ENCODE measurements around the gene PSAP. TPM values are rescaled to one million over a fixed set of nuclear protein-coding genes. Genes with fewer than 3 reads are reported as not detected.
A peak's percentile ranks its signal among the peaks of the same experiment; 100 is the strongest.

Gene PSAP
- total RNA-seq, 2 experiments from 2014 or later = 94.2 to 101 TPM

DNA sequence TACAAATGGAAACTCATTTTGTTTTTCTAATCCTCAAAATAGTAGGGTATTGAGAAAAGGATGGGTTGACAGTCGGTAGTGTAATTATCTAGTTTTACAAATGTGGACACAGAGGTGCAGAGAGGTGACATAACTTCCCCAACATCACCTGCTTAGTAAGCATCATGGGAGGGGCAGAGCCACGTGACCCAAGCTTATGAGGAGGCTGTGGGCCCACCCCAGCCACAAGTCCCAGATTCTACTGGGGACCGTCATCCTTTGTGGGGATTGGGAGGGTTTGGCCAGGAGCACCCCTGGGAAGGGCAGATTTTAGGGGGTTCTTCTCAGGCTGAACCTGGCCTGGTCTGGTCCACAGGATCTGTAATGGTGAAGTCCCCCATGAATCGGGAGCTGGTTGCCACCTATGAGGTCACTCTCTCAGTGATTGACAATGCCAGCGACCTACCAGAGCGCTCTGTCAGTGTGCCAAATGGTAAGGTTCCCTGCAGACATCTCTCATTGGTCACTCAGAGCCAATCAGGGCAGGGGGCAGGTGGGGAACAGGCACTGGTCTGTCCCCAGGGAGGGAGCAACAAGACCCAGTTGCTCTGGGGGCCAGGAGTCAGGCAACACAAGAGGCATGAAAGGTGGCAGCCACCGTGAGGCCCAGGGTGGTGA is 54.2 kb downstream of the PSAP start:
- peak; percentile 52 for ATAC-seq
- TF ChIP-seq, protein P1, sequence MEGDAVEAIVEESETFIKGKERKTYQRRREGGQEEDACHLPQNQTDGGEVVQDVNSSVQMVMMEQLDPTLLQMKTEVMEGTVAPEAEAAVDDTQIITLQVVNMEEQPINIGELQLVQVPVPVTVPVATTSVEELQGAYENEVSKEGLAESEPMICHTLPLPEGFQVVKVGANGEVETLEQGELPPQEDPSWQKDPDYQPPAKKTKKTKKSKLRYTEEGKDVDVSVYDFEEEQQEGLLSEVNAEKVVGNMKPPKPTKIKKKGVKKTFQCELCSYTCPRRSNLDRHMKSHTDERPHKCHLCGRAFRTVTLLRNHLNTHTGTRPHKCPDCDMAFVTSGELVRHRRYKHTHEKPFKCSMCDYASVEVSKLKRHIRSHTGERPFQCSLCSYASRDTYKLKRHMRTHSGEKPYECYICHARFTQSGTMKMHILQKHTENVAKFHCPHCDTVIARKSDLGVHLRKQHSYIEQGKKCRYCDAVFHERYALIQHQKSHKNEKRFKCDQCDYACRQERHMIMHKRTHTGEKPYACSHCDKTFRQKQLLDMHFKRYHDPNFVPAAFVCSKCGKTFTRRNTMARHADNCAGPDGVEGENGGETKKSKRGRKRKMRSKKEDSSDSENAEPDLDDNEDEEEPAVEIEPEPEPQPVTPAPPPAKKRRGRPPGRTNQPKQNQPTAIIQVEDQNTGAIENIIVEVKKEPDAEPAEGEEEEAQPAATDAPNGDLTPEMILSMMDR (IDR thresholded peaks at IDR 0.05) = no peak
- Mint-ChIP-seq H3K27ac (peak overlapping the region; percentile 61), H3K36me3 (ENCODE audit: low read depth) (no peaks in the 10 kb centered on the region), H3K27me3 (no peaks in the 10 kb centered on the region), H3K4me1 (ENCODE audit: low read depth) (peaks cover 21% of the 10 kb centered on the region), H3K9me3 (no peaks in the 10 kb centered on the region), H3K4me3 (no peak overlapping the region)
- ChIA-PET POLR2A (interaction anchor here (0.9 to 1.6 kb wide), 5 partner anchors 8 to 96 kb away, joined by 3 to 5 read pairs (median 3); partner anchors contain the start of gene VSIR), CTCF (interaction anchor here (0.6 kb wide), 1 partner anchor 229 kb away, joined by 3 read pairs; no protein-coding TSS in a partner anchor)
- intact Hi-C loops (cut with micrococcal nuclease) = no loop called here
- DNase-seq = peak; percentile 55

DNA sequence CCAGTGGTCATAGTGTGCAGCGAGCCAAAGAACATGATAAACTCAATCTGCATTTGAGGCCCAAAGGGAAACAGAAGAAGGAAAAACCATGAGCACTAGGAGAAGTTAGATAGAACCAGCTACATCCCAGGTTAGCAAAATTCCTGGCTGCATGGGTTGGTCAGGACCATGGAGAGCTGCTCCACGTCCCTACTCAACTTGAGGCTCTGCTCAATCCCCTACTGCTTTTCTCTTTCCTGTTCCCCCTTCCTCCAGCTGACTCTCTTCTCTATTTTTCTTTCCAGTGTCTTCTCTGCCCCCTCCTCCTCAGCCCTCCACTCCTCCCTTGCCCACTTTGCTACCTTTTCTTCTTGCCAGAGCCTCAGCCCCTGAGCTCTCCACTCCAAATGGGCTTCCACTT is 55.8 kb downstream of the PSAP start:
- Mint-ChIP-seq H3K4me3 (no peak overlapping the region), H3K9me3 (no peaks in the 10 kb centered on the region), H3K4me1 (ENCODE audit: low read depth) (peaks cover 29% of the 10 kb centered on the region), H3K27ac (no peak overlapping the region), H3K27me3 (no peaks in the 10 kb centered on the region), H3K36me3 (ENCODE audit: low read depth) (no peaks in the 10 kb centered on the region)
- ATAC-seq (no peak), DNase-seq (peak; percentile 48)
- intact Hi-C loops (cut with micrococcal nuclease) = no loop called here
- CTCF ChIA-PET = interaction anchor here (0.9 kb wide), 1 partner anchor 417 kb away, joined by 3 read pairs; no protein-coding TSS in a partner anchor
- POLR2A ChIA-PET = interaction anchor here (0.6 to 1.0 kb wide), 2 partner anchors 13 to 36 kb away, joined by 3 read pairs; no protein-coding TSS in a partner anchor
- TF ChIP-seq, protein P1 (IDR thresholded peaks at IDR 0.05) = no peak

DNA sequence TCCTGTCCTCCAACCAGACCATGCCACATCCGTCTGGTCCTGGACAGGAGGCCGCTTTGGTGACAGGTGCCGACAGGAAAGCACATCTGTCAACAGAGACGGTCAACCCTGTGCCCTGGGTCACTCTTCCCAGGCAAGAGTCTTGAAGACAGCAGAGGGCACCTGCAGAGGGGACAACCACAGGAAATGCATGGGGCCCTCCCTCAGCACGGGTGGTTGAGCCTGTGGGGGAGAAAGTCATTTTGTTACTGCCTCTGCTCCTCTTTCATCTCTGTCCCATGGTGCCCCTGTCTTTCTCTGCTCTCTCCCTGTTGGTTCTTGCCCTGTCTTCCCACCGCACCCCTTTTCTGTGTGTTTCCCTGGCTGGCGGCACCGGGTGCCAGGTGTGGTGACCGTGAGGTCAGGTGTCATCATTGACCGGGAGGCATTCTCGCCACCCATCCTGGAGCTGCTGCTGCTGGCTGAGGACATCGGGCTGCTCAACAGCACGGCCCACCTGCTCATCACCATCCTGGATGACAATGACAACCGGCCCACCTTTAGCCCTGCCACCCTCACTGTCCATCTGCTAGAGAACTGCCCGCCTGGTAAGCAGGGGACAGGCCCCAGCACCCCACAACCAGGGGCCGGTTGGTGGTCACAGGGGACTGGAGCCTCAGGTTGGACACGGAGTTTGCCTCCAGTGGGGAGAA is 60.2 kb downstream of the PSAP start:
- ATAC-seq (peak; percentile 90), DNase-seq (peak; percentile 64)
- no peaks in the 10 kb centered on the region for H3K27me3 Mint-ChIP-seq
- no peaks in the 10 kb centered on the region for H3K9me3 Mint-ChIP-seq
- peaks cover 9% of the 10 kb centered on the region for H3K4me1 Mint-ChIP-seq (ENCODE audit: low read depth)
- H3K36me3 Mint-ChIP-seq (ENCODE audit: low read depth) = no peaks in the 10 kb centered on the region
- TF ChIP-seq, protein P1 (IDR thresholded peaks at IDR 0.05) = no peak
- CTCF ChIA-PET = no interaction called here
- H3K27ac Mint-ChIP-seq = peak overlapping the region; percentile 66
- intact Hi-C loops (cut with micrococcal nuclease) = no loop called here
- H3K4me3 Mint-ChIP-seq = no peak overlapping the region
- POLR2A ChIA-PET = interaction anchor here (1.2 kb wide), 1 partner anchor 68 kb away, joined by 3 read pairs; no protein-coding TSS in a partner anchor

DNA sequence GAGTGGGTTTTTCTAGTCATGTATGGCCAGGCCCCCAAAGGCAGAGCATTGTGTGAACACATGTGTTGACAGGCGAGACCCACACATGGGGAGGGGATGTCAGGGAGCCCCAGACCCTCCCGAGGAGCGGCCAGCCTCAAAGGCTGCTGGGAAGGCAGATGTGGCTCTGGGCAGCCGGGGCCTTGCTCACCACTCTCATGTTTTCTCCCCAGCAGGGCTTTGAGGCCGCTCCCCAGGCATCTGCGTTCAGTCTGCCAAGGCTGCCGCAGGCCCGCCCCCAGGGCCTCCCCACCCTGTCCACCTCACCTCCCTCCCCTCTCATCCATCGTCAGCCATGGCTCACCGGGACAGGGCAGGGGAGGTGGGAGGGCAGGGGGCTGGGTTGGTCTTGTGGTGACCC is 61.2 kb downstream of the PSAP start:
- ATAC-seq = no peak
- intact Hi-C loops (cut with micrococcal nuclease) = no loop called here
- POLR2A ChIA-PET = no interaction called here

More for the DNA sequence above, 61.2 kb downstream of the PSAP start:
- no peak for DNase-seq
- no peaks in the 10 kb centered on the region for H3K9me3 Mint-ChIP-seq
- H3K27ac Mint-ChIP-seq = no peak overlapping the region
- H3K36me3 Mint-ChIP-seq (ENCODE audit: low read depth) = no peaks in the 10 kb centered on the region
- TF ChIP-seq, protein P1 (IDR thresholded peaks at IDR 0.05) = no peak
- CTCF ChIA-PET = no interaction called here
- peaks cover 9% of the 10 kb centered on the region for H3K4me1 Mint-ChIP-seq (ENCODE audit: low read depth)
- H3K4me3 Mint-ChIP-seq = no peak overlapping the region
- no peaks in the 10 kb centered on the region for H3K27me3 Mint-ChIP-seq

Data from activated CD8-positive, alpha-beta T cell treated with anti-CD3 and anti-CD28 coated beads for 36 hours (primary cell).